HG03280 (cell line): Measurements from ENCODE around the gene GNPAT.

ENCODE experiments used
- ATAC-seq: cut with Tn5 transposase; IDR thresholded peaks from one replicate; pipeline ENCODE4 v1.9.1; 2021; ENCODE audit warnings: mild to moderate bottlenecking, moderate library complexity; ENCODE audit not compliant: unreplicated experiment

Gene GNPAT

DNA sequence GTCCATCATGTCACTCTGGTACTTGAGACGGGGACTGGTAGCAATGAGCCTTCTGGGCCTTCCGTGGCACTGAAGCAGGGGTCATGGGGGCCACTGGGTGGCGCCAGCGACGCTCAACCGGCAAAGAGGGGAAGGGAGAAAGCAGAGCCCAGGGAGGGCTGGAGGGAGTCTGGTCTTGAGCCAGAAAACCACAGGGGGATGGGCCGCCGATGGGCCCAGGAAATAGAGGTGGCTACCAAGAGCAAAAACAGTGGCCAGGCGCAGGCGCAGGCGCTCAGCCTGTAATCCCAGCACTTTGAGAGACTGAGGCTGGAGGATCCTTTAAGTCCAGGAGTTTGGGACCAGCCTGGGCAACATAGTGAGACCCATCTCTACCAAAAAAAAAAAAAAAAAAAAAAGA lies 74.9 kb downstream of the GNPAT start:
- peak; percentile 85 for ATAC-seq

GRCh38 chr1:231317306-231318014 lies 76.4 kb downstream of the GNPAT start:
- ATAC-seq: no peak

DNA sequence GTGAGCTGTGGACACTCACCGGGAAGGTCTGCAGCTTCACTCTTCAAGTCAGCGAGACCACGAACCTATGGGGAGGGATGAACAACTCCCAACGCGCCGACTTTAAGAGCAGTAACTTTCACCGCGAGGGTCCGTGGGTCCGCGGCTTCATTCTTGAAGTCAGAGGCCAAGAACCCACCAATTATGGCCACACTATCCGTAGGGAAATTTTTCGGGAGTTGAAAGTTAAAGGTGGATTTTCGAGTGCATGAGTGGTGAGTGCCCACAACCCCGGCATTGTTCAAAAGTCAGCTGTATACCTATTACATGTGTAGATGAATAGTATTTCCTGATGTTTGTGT lies 77.0 kb downstream of the GNPAT start:
- no peak for ATAC-seq

GRCh38 chr1:231318568-231318967 lies 77.6 kb downstream of the GNPAT start:
- no peak for ATAC-seq

- no peak for ATAC-seq
Measured at GRCh38 chr1:231319080-231319479, 78.1 kb downstream of the GNPAT start.

DNA sequence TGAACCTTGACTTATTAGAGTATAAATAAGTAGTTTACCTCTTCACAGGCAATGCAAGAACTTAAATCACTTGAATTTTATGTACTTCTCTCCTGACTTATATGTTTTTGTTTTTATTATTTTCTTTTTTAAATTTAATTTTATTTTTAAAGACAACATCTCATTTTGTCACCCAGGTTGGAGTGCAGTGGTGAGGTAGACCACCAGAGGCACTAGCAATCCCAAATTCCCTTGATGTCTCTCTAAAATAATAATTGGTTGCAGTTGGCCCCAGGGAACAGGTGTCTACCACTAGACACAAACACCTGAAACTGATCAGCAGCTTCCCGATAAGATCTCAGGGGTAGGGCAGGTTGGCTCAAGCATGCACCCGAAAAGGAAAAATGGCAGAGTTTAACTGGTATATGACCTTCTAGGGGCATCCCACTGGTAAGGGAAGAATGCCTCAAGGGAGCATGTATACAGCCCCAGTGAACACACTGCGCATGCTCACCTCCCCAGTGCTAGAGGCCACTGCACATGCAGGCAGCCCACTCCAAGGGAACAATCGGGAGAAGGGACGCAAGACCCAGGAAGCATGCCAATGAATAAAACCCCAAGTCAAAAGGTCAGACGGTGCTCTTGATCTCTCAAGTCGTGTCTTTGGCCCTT lies 82.0 kb downstream of the GNPAT start:
- ATAC-seq: no peak

DNA sequence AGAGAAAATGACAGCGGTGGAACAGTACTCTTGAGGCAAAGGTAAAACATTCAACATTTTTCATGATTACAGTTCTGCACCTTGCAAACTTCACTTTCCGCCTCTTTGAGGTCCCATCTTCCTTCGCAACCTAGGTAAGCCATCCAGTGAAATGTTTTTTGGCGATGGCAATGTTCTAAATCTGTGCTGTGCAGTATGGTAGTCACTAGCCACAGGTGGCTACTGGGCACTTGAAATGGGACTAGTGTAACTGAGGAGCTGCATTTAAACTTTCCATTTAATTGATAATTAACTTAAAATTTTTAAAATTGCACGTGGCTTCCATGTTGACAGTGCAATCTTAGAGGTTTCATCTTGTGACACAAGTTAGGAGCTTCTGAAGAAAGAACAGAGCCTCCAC lies 83.6 kb downstream of the GNPAT start:
- no peak for ATAC-seq

DNA sequence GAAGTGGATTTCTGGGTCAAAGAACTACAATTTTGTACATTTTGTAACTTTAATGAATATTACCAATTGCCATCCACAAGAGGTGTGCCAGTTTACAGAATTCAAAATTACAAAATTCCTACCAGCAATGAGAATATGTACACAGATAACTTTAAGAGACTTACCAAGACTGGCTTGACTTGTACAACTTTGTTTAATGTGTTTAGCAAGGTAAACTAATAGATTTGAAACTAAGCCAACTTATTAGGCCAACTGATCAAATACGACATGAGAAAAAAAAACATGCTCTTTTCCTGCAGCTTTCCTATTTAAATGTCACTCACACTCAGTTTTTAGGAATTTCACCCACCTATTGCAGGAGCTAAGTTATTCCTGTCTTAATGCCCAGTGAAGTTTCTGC lies 85.2 kb downstream of the GNPAT start:
- no peak for ATAC-seq
